ENCODE data around the gene FANCD2. TPM values are rescaled to one million over a fixed set of nuclear protein-coding genes. Genes with fewer than 3 reads are reported as not detected.
"Not testable (repeated sequence)": the region's sequence is repeated elsewhere in the genome, so short reads cannot be mapped to it uniquely, and the experiment has no call there.

The FANCD2 gene
- polyA plus RNA-seq, 2 of the 4 experiments (the other 2 are of a cell fraction) = 25.1 to 44.3 TPM

- no peak overlapping the region for H3K4me3 ChIP-seq
- peaks cover 8% of the 10 kb centered on the region; the same call in 2 of the 3 replicates for H3K4me1 ChIP-seq
- 92% methylated on average over 4 of the region's 4 CpGs for WGBS (ENCODE audit: missing lambda C conversion rate)
- ChIA-PET CTCF (interaction anchor here (0.7 to 1.7 kb wide), 4 partner anchors 9 to 199 kb away, joined by 3 to 7 read pairs (median 3); no protein-coding TSS in a partner anchor), POLR2A (no interaction called here)
- no peak overlapping the region for H3K4me2 ChIP-seq
- no peak for TF ChIP-seq HEYL (CRISPR knock-in tag; IDR thresholded peaks at IDR 0.05)
- TF ChIP-seq ZFP36 (IDR thresholded peaks at IDR 0.05; ENCODE audit: borderline replicate concordance, partially characterized antibody) = no peak
- TF ChIP-seq RNF2 (IDR thresholded peaks at IDR 0.05; ENCODE audit: borderline replicate concordance, low read depth) = no peak
- no peak for TF ChIP-seq SREBF2 (IDR thresholded peaks at IDR 0.05)
- no peak for TF ChIP-seq NR3C1 (IDR thresholded peaks at IDR 0.05)
- TF ChIP-seq ATOH8 (CRISPR knock-in tag; IDR thresholded peaks at IDR 0.05; ENCODE audit: low read depth) = no peak
- no peak for TF ChIP-seq HOXB5 (CRISPR knock-in tag; IDR thresholded peaks at IDR 0.05)
- no peak for TF ChIP-seq MYC (IDR thresholded peaks at IDR 0.05; ENCODE audit: borderline replicate concordance, low read length)
- TF ChIP-seq BCL3 (IDR thresholded peaks at IDR 0.05) = no peak
- TF ChIP-seq RCOR1 (IDR thresholded peaks at IDR 0.05; ENCODE audit: low read depth, low read length) = no peak
- TF ChIP-seq NPAS2 (CRISPR knock-in tag; IDR thresholded peaks at IDR 0.05; ENCODE audit: borderline replicate concordance) = no peak
- no peak for TF ChIP-seq CBX2 (IDR thresholded peaks at IDR 0.05; ENCODE audit: borderline replicate concordance, low read depth)
- no peak for TF ChIP-seq ZNF302 (CRISPR knock-in tag; IDR thresholded peaks at IDR 0.05)
- no peak for TF ChIP-seq FOSB (CRISPR knock-in tag; IDR thresholded peaks at IDR 0.05)
- no peak for TF ChIP-seq CBX8 (IDR thresholded peaks at IDR 0.05)
- TF ChIP-seq MAFK (IDR thresholded peaks at IDR 0.05; ENCODE audit: partially characterized antibody) = no peak
- no peak overlapping the region for H3K27ac ChIP-seq
- FAIRE-seq (no peak), ATAC-seq (no peak), DNase-seq (ENCODE audit: low read depth in 1 of 2, low spot score in 1 of 2) (peak in 1 of 2 experiments; percentile 14)
- no peaks in the 10 kb centered on the region for H3K9me3 ChIP-seq
Observed at GRCh38 chr3:10088256-10088655, 62.0 kb downstream of the FANCD2 start.

GRCh38 chr3:10090179-10090578, 63.9 kb downstream of the FANCD2 start:
- FAIRE-seq (no peak), ATAC-seq (peak; percentile 54 to 68; a peak in 4 of 6 replicates)
- 54% methylated on average over 6 of the region's 6 CpGs for WGBS (ENCODE audit: missing lambda C conversion rate)

GRCh38 chr3:10090774-10091173, 64.5 kb downstream of the FANCD2 start:
- H3K4me2 ChIP-seq; ATAC-seq; H3K27ac ChIP-seq; POLR2A ChIA-PET; H3K9me3 ChIP-seq; DNase-seq (ENCODE audit: low read depth in 1 of 2, low spot score in 1 of 2); H3K4me1 ChIP-seq; H3K4me3 ChIP-seq: not testable (repeated sequence)
- peak; percentile 86 for FAIRE-seq
- WGBS (ENCODE audit: missing lambda C conversion rate) = 100% methylated on average over 1 of the region's 1 CpG
- CTCF ChIA-PET = interaction anchor here (0.6 to 1.2 kb wide), 3 partner anchors 13 to 108 kb away, joined by 3 to 5 read pairs (median 3); no protein-coding TSS in a partner anchor

More at GRCh38 chr3:10090179-10090578, 63.9 kb downstream of the FANCD2 start:
- CTCF ChIA-PET = interaction anchor here (0.6 to 1.9 kb wide), 3 partner anchors 9 to 108 kb away, joined by 3 to 5 read pairs (median 3); no protein-coding TSS in a partner anchor
- no peak overlapping the region for H3K4me3 ChIP-seq
- H3K27ac ChIP-seq = no peak overlapping the region
- no peaks in the 10 kb centered on the region for H3K9me3 ChIP-seq
- POLR2A ChIA-PET = interaction anchor here (0.6 kb wide), 1 partner anchor 69 kb away, joined by 3 read pairs; no protein-coding TSS in a partner anchor
- TF ChIP-seq E2F6 (IDR thresholded peaks at IDR 0.05; ENCODE audit: borderline replicate concordance, low read depth) (no peak), FOSL2 (IDR thresholded peaks at IDR 0.05) (0 out of 2 replicates have a peak, but pooled peaks have one; percentile 44), FOSL2 (CRISPR knock-in tag; IDR thresholded peaks at IDR 0.05) (peak; percentile 24; the same call in 1 of the 2 replicates)
- peak in 1 of 2 experiments; percentile 44 for DNase-seq (ENCODE audit: low read depth in 1 of 2, low spot score in 1 of 2)
- no peak overlapping the region for H3K4me2 ChIP-seq
- H3K4me1 ChIP-seq = peaks cover 8% of the 10 kb centered on the region; the same call in 2 of the 3 replicates

- H3K9me3 ChIP-seq; H3K4me2 ChIP-seq; H3K4me3 ChIP-seq; H3K4me1 ChIP-seq; POLR2A ChIA-PET; H3K27ac ChIP-seq; ATAC-seq; DNase-seq (ENCODE audit: low read depth in 1 of 2, low spot score in 1 of 2): not testable (repeated sequence)
- FAIRE-seq = peak; percentile 59
- WGBS (ENCODE audit: missing lambda C conversion rate) = 81% methylated on average over 2 of the region's 2 CpGs
- CTCF ChIA-PET = interaction anchor here (0.6 kb wide), 1 partner anchor 14 kb away, joined by 5 read pairs; no protein-coding TSS in a partner anchor
Observed at GRCh38 chr3:10091387-10091786, 65.2 kb downstream of the FANCD2 start.
